ENCODE results near the gene TXNDC9.
"Not testable (repeated sequence)": the region's sequence is repeated elsewhere in the genome, so short reads cannot be mapped to it uniquely, and the experiment has no call there.

TXNDC9 gene

DNA sequence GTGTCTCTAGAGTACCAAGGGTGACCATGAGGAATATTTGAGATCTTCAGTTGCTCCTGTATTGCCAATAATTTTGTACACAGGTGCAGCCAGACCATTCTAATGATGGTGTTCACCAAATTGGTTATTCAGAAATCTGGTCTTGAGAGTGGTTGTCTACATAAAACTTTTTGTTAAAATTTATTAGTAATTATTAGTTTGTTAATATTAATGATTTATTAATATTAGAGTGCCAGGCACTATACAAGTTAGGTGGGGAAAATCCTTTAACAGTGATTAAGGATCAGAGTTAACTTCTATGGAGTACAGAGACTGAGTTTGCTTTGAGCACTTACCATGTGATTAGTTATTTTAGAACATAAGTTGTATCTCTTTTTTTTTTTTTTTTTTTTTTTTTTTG, 10.1 kb upstream of the TXNDC9 start:
- TF ChIP-seq, protein P1, sequence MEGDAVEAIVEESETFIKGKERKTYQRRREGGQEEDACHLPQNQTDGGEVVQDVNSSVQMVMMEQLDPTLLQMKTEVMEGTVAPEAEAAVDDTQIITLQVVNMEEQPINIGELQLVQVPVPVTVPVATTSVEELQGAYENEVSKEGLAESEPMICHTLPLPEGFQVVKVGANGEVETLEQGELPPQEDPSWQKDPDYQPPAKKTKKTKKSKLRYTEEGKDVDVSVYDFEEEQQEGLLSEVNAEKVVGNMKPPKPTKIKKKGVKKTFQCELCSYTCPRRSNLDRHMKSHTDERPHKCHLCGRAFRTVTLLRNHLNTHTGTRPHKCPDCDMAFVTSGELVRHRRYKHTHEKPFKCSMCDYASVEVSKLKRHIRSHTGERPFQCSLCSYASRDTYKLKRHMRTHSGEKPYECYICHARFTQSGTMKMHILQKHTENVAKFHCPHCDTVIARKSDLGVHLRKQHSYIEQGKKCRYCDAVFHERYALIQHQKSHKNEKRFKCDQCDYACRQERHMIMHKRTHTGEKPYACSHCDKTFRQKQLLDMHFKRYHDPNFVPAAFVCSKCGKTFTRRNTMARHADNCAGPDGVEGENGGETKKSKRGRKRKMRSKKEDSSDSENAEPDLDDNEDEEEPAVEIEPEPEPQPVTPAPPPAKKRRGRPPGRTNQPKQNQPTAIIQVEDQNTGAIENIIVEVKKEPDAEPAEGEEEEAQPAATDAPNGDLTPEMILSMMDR (conservative IDR thresholded peaks at IDR 0.05; ENCODE audit: low read length) = no peak

DNA sequence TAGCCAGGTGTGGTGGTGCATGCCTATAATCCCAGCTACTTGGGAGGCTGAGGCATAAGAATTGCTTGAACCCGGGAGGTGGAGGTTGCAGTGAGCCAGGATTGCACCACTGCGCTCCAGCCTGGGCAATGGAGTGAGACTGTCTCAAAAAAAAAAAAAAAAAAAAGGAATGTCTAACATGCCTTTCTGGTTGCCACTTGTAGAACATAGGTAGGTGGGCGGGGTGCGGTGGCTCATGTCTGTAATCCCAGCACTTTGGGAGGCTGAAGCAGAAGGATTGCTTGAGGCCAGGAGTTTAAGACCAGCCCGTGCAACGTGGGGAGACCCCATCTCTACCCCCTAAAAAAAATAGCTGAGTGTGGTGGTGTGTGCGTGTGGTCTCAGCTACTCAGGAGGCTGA, 9.3 kb upstream of the TXNDC9 start:
- H3K4me3 ChIP-seq (ENCODE audit: low read length); DNase-seq (ENCODE audit: low read depth): not testable (repeated sequence)

More for the DNA sequence above, 10.1 kb upstream of the TXNDC9 start:
- no peak overlapping the region for H3K4me3 ChIP-seq (ENCODE audit: low read length)
- no peak for DNase-seq (ENCODE audit: low read depth)

DNA sequence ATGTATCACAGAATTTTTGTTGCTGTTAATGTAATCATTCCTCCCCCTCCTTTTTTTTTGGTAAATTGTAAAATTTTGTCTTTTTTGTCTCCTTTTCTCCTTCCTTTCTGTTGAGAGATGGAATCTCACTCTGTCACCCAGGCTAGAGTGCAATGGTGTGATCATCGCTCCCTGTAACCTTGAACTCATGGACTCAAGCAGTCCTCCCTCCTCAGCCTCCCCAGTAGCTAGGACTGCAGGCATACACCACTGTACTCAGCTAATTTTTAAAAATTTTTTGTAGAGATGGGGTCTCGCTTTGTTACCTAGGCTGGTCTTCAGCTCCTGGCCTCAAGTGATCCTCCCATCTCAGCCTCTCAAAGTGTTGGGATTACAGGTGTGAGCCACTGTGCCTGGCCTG, 6.4 kb upstream of the TXNDC9 start:
- no peak for DNase-seq (ENCODE audit: low read depth)
- TF ChIP-seq, protein P1 (conservative IDR thresholded peaks at IDR 0.05; ENCODE audit: low read length) = no peak

DNA sequence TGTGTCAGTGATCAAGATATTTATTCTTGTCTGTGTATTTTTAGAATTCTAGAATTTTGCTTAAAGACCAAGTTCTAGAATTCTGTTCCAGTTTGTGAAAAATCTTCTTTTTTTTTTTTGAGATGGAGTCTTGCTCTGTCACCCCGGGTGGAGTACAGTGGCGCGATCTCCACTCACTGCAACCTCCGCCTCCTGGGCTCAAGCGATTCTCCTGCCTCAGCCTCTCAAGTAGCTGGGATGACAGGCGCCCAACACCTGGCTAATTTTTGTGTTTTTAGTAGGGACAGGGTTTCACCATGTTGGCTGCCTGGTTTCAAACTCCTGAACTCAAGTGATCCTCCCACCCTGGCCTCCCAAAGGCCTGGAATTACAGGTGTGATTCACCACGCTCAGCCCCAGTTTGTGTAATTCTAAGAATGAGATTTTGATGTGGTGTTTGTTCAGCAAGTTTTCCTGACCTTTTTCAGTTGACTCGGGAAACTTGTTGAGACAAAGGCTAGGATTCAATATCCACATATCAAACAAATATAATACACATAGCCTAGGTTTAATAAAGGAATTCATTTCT, 4.6 kb upstream of the TXNDC9 start:
- DNase-seq (ENCODE audit: low read depth) = no peak
- TF ChIP-seq, protein P1 (conservative IDR thresholded peaks at IDR 0.05; ENCODE audit: low read length) = no peak
- H3K4me3 ChIP-seq (ENCODE audit: low read length) = no peak overlapping the region

More for the DNA sequence above, 6.4 kb upstream of the TXNDC9 start:
- no peak overlapping the region for H3K4me3 ChIP-seq (ENCODE audit: low read length)

DNA sequence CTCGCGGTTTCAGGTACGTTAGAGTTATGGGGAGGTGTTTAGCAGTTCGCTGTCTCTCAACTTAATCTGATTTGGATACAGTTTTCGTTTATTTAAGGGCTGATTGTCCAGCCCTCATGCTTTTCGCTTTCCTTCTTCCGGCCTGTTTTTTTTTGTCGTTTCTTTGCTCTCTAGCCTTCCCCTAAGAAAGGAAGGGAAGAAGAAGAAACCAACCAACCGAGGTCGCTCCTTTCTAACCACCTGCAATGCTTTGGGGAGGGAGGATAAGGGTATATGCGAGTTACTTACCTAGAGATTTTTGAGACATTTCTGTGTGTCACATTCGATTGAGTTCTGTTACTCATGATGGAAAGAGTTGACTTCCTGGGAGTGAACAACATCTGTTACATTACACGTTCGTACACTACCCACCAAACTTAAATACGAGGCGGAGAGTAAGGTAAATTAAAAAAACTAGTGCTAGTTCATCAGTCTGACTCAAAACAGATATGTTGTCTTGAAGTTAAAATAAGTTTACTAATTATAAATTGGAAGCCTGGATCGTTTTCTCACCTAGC, 2.0 kb upstream of the TXNDC9 start:
- DNase-seq (ENCODE audit: low read depth) = peak; percentile 9

DNA sequence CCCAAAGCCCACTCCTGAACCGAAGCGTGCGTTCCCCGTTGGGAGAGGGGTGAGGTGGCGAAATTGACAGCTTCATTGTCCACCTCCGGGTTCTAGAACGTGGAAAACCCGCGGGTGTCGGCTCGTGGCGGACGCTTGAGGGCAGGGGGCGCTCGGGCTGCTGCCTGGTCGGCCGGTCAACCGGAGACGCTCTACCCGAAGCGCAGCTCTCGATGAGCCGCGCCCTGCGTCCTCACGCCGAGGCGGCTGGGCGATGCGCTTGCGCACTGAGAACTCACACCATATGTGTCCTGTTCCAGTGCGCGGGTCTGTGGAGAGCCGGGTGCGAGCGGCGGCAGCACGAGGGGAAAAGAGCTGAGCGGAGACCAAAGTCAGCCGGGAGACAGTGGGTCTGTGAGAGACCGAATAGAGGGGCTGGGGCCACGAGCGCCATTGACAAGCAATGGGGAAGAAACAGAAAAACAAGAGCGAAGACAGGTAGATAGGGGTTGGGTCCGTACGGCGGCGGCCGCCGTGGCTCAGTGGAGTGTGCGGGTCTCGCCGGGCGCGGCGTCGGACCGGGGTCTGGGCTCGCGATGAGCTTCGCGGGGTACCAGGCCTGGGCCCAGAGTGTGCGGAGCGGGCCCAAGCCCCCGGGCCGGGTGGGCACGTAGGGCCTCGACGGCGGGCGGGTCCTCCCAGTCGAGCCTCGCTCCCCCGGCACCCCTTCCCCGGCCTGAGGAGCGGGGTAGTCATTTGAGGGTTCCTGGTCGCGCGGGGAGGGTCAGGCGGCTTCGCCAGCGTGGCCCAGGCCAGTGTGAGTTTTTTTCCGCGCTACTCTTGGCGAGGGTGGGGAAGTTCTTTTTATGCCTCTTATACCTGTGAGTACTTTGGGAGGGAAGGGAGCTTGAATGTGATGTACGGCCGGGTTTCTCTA, 1.2 kb upstream of the TXNDC9 start, which contains the start of gene EIF5B:
Gene EIF5B, plus strand, starts transcription at position 277 of the 916 bp plus-strand sequence. Its CDS starts 166 bp downstream, at position 443.
- TF ChIP-seq, protein P1 (conservative IDR thresholded peaks at IDR 0.05; ENCODE audit: low read length) = peak; percentile 58
- peak; percentile 96 for DNase-seq (ENCODE audit: low read depth)
- H3K4me3 ChIP-seq (ENCODE audit: low read length) = peak within 1 kb of the TSS; percentile 97

More for the DNA sequence above, 2.0 kb upstream of the TXNDC9 start:
- peak overlapping the region; percentile 90 for H3K4me3 ChIP-seq (ENCODE audit: low read length)
- TF ChIP-seq, protein P1 (conservative IDR thresholded peaks at IDR 0.05; ENCODE audit: low read length) = no peak

DNA sequence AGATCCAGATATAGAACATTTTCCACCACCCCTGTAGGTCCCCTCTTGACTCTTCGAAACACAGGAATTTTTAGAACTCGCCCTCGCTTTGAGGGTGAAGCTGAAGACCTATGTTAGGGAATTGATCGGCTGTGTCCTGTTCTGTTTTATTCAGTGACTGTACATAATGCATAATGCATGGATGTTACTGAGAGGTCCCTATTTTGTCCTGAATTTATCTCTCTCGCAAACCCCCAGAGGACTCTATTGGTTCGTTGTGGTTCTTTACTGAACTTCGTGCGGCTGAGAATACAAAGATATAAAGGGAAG, 625 bp upstream of the TXNDC9 start:
- H3K4me3 ChIP-seq (ENCODE audit: low read length) = peak overlapping the region; percentile 90
- no peak for DNase-seq (ENCODE audit: low read depth)
- TF ChIP-seq, protein P1 (conservative IDR thresholded peaks at IDR 0.05; ENCODE audit: low read length) = no peak

All from AG10803 (cell line).